ENCODE measurements around the gene ELOVL6. TPM values are rescaled to one million over a fixed set of nuclear protein-coding genes. Genes with fewer than 3 reads are reported as not detected.
A peak's percentile ranks its signal among the peaks of the same experiment; 100 is the strongest.

The ELOVL6 gene
- total RNA-seq, 1 donor from 2014 or later = 25.5 TPM

DNA sequence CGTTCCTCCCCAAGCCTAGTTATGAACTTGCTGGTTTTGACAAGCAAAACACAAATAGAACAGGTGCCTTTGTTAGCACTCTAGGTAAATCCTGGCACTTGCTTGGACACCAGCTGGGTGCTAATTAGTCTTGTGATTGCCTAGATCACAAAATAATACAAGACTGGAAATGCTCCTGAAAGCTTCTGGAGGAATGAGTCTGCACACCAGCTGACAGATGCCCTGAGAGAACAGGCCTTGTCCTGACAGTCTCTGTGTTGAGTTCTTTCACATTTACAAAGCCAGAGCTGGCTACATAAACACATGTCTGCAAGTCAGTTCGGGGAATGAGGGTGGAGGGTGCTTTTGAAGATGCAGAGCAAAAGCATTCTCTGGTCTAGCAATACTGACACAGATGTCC lies 93.8 kb downstream of the ELOVL6 start:
- H3K27me3 ChIP-seq (ENCODE audit: insufficient read depth, low read length) = no peaks in the 10 kb centered on the region
- no peaks in the 10 kb centered on the region for H3K9me3 ChIP-seq (ENCODE audit: insufficient read depth, low read depth, low read length)
- FAIRE-seq (no peak), DNase-seq (ENCODE audit: low read depth) (no peak)
- peaks cover 14% of the 10 kb centered on the region for H3K4me1 ChIP-seq (ENCODE audit: insufficient read depth, low read length)
- H3K27ac ChIP-seq (ENCODE audit: low read depth, low read length) = no peak overlapping the region
- H3K9me3 Mint-ChIP-seq (ENCODE audit: unreplicated experiment) = no peaks in the 10 kb centered on the region
- peaks cover 2% of the 10 kb centered on the region for H3K79me2 ChIP-seq (ENCODE audit: insufficient read depth, low read length)
- H3K4me1 Mint-ChIP-seq (ENCODE audit: low read depth, unreplicated experiment) = peaks cover 22% of the 10 kb centered on the region
- H3K36me3 Mint-ChIP-seq (ENCODE audit: low read depth, unreplicated experiment) = no peaks in the 10 kb centered on the region
- no peaks in the 10 kb centered on the region for H3K27me3 Mint-ChIP-seq (ENCODE audit: low read depth, unreplicated experiment)
- no peaks in the 10 kb centered on the region for H3K36me3 ChIP-seq (ENCODE audit: insufficient read depth, low read length)
- no peak overlapping the region for H3K4me3 ChIP-seq (ENCODE audit: insufficient read depth, low read depth, low read length)
- H4K20me1 ChIP-seq (ENCODE audit: insufficient read depth, low read length) = no peaks in the 10 kb centered on the region
- H3K4me3 Mint-ChIP-seq (ENCODE audit: unreplicated experiment) = no peak overlapping the region
- H3K9ac ChIP-seq (ENCODE audit: low read length) = no peak overlapping the region
- no peak overlapping the region for H2AFZ ChIP-seq (ENCODE audit: low read depth, low read length)
- H3K4me2 ChIP-seq (ENCODE audit: low read length) = no peak overlapping the region
- no peak overlapping the region for H3K27ac Mint-ChIP-seq (ENCODE audit: unreplicated experiment)
- no peak for TF ChIP-seq EZH2 (IDR thresholded peaks at IDR 0.05; ENCODE audit: insufficient read depth, low read length)
- TF ChIP-seq, protein P1, sequence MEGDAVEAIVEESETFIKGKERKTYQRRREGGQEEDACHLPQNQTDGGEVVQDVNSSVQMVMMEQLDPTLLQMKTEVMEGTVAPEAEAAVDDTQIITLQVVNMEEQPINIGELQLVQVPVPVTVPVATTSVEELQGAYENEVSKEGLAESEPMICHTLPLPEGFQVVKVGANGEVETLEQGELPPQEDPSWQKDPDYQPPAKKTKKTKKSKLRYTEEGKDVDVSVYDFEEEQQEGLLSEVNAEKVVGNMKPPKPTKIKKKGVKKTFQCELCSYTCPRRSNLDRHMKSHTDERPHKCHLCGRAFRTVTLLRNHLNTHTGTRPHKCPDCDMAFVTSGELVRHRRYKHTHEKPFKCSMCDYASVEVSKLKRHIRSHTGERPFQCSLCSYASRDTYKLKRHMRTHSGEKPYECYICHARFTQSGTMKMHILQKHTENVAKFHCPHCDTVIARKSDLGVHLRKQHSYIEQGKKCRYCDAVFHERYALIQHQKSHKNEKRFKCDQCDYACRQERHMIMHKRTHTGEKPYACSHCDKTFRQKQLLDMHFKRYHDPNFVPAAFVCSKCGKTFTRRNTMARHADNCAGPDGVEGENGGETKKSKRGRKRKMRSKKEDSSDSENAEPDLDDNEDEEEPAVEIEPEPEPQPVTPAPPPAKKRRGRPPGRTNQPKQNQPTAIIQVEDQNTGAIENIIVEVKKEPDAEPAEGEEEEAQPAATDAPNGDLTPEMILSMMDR (IDR thresholded peaks at IDR 0.05; ENCODE audit: insufficient read depth, low read depth, low read length) = no peak

DNA sequence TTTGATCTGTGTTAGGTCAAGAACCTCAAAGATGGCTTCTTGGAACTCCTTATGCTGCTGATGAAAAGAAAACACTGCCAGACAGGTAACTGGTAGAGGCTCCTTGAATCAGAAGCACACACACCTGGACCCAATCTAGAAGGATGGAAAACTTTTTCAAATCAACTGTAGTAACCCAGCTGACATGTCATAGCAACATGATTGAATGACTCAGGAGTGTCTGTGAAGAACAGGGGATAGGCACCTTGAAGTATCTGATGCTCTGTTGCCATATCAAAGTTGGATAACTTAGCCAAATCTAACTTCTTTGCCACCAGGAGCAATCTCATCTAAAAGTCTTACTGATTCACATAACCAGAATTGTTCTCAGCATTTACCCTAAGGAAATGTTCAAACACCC lies 98.8 kb downstream of the ELOVL6 start:
- no peak for DNase-seq (ENCODE audit: low read depth)
- Histone ChIP-seq H3K27me3 (ENCODE audit: insufficient read depth, low read length) (no peaks in the 10 kb centered on the region), H4K20me1 (ENCODE audit: insufficient read depth, low read length) (no peaks in the 10 kb centered on the region), H3K79me2 (ENCODE audit: insufficient read depth, low read length) (no peaks in the 10 kb centered on the region), H3K9ac (ENCODE audit: low read length) (no peak overlapping the region), H3K36me3 (ENCODE audit: insufficient read depth, low read length) (no peaks in the 10 kb centered on the region), H3K4me2 (ENCODE audit: low read length) (no peak overlapping the region), H3K4me3 (ENCODE audit: insufficient read depth, low read depth, low read length) (no peak overlapping the region), H3K27ac (ENCODE audit: low read depth, low read length) (no peak overlapping the region), H3K9me3 (ENCODE audit: insufficient read depth, low read depth, low read length) (no peaks in the 10 kb centered on the region), H2AFZ (ENCODE audit: low read depth, low read length) (no peak overlapping the region), H3K4me1 (ENCODE audit: insufficient read depth, low read length) (no peaks in the 10 kb centered on the region)
- H3K27ac Mint-ChIP-seq (ENCODE audit: unreplicated experiment) = no peak overlapping the region
- H3K36me3 Mint-ChIP-seq (ENCODE audit: low read depth, unreplicated experiment) = no peaks in the 10 kb centered on the region
- H3K9me3 Mint-ChIP-seq (ENCODE audit: unreplicated experiment) = no peaks in the 10 kb centered on the region
- peak; percentile 20 for FAIRE-seq
- TF ChIP-seq, protein P1 (IDR thresholded peaks at IDR 0.05; ENCODE audit: insufficient read depth, low read depth, low read length) = no peak
- TF ChIP-seq EZH2 (IDR thresholded peaks at IDR 0.05; ENCODE audit: insufficient read depth, low read length) = no peak
- H3K27me3 Mint-ChIP-seq (ENCODE audit: low read depth, unreplicated experiment) = no peaks in the 10 kb centered on the region
- H3K4me1 Mint-ChIP-seq (ENCODE audit: low read depth, unreplicated experiment) = peaks cover 7% of the 10 kb centered on the region
- H3K4me3 Mint-ChIP-seq (ENCODE audit: unreplicated experiment) = no peak overlapping the region

DNA sequence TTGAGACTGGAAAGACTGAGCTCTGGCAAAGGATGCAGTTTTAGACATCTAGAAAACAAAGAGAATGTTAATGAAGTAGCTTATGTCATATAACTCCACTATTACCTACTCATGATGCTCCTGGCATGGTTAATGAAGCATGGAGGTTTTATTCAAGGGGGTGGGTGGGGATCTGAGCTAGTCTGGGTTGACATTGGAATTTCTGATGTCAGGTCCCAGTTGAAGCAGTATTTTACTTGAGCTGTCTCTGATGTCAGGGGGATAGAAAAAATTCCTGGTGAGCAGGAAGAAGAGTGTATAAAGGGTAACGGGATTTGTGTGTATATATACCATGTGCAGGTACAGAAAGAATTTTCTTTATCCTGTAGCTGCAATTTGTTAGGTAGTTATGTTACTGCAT lies 102.0 kb downstream of the ELOVL6 start:
- no peaks in the 10 kb centered on the region for H3K36me3 Mint-ChIP-seq (ENCODE audit: low read depth, unreplicated experiment)
- no peak overlapping the region for H3K4me3 ChIP-seq (ENCODE audit: insufficient read depth, low read depth, low read length)
- H3K36me3 ChIP-seq (ENCODE audit: insufficient read depth, low read length) = no peaks in the 10 kb centered on the region
- H3K9ac ChIP-seq (ENCODE audit: low read length) = no peak overlapping the region
- FAIRE-seq (no peak), DNase-seq (ENCODE audit: low read depth) (no peak)
- no peaks in the 10 kb centered on the region for H3K9me3 Mint-ChIP-seq (ENCODE audit: unreplicated experiment)
- H3K27me3 Mint-ChIP-seq (ENCODE audit: low read depth, unreplicated experiment) = no peaks in the 10 kb centered on the region
- H4K20me1 ChIP-seq (ENCODE audit: insufficient read depth, low read length) = no peaks in the 10 kb centered on the region
- no peaks in the 10 kb centered on the region for H3K27me3 ChIP-seq (ENCODE audit: insufficient read depth, low read length)
- H3K79me2 ChIP-seq (ENCODE audit: insufficient read depth, low read length) = no peaks in the 10 kb centered on the region
- H3K4me1 Mint-ChIP-seq (ENCODE audit: low read depth, unreplicated experiment) = peaks cover 13% of the 10 kb centered on the region
- H3K4me1 ChIP-seq (ENCODE audit: insufficient read depth, low read length) = peaks cover 9% of the 10 kb centered on the region
- H3K9me3 ChIP-seq (ENCODE audit: insufficient read depth, low read depth, low read length) = no peaks in the 10 kb centered on the region
- H3K27ac ChIP-seq (ENCODE audit: low read depth, low read length) = no peak overlapping the region
- H3K27ac Mint-ChIP-seq (ENCODE audit: unreplicated experiment) = no peak overlapping the region
- no peak overlapping the region for H3K4me2 ChIP-seq (ENCODE audit: low read length)
- no peak overlapping the region for H3K4me3 Mint-ChIP-seq (ENCODE audit: unreplicated experiment)
- no peak overlapping the region for H2AFZ ChIP-seq (ENCODE audit: low read depth, low read length)
- TF ChIP-seq, protein P1 (IDR thresholded peaks at IDR 0.05; ENCODE audit: insufficient read depth, low read depth, low read length) = no peak
- no peak for TF ChIP-seq EZH2 (IDR thresholded peaks at IDR 0.05; ENCODE audit: insufficient read depth, low read length)
